Activated CD4-positive, alpha-beta T cell treated with anti-CD3 and anti-CD28 coated beads, Interleukin-2, amount 50 U/mL, for 1 hour (primary cell): ENCODE results near the gene SECISBP2.

Experiments
- DNase-seq: peaks from one replicate; pipeline ENCODE4 v3.0.0-alpha.2; 2020

Gene SECISBP2

DNA sequence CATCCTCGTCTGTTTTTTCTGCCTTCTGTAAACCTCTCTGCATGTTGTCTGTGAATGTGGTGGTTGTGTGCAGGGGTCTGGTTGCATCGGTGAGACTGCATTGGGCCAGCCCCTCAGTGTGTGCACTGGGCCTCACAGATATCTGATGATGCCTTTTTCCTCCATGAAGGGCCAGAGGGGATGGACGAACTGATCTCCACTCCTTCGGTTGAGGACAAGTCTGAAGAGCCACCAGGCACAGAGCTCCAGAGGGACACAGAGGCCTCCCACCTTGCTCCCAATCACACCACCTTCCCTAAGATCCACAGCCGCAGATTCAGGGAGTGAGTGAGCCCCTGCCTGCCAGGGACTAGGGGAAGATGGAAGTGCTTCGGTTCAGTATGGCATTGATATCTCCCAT, 31.3 kb downstream of the SECISBP2 start:
- DNase-seq = no peak

- no peak for DNase-seq
These were observed 32.8 kb downstream of the SECISBP2 start for GRCh38 chr9:89350988-89351557.

DNA sequence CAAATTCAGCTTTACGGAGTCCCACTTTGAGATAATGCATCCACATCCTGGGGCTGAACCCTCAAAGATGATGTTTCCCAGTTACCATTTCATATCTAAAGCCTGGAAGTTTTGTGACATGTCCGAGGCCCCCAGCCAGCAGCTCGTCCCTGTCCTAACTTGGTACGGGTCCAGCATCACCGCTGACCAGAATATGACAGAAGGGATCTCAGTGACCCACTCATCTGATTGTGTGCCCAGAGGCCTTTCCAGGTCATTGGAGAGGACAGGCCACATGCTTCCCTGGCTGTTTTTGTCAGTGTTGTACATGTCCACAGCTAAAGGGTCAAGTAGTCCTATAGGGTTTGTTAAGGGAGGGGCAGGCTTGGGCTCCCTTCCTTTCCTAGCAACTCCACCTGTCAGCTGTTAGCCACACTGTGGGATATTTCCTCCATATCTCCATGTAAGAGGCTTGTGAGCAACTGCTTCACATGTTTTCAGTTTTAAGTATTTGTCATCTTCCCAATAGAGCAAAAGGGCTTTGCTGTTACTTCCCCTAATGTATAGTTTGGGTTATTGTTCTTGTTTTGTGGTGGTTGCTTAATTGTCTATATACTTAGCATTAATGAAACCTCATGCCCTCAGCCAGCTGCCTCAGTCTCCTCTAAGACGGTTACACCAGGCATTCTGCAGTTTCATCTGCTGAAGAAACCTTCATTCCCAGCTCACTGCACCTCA, 33.4 kb downstream of the SECISBP2 start:
- DNase-seq = no peak

- no peak for DNase-seq
These were observed 34.2 kb downstream of the SECISBP2 start for GRCh38 chr9:89352451-89352850.

DNA sequence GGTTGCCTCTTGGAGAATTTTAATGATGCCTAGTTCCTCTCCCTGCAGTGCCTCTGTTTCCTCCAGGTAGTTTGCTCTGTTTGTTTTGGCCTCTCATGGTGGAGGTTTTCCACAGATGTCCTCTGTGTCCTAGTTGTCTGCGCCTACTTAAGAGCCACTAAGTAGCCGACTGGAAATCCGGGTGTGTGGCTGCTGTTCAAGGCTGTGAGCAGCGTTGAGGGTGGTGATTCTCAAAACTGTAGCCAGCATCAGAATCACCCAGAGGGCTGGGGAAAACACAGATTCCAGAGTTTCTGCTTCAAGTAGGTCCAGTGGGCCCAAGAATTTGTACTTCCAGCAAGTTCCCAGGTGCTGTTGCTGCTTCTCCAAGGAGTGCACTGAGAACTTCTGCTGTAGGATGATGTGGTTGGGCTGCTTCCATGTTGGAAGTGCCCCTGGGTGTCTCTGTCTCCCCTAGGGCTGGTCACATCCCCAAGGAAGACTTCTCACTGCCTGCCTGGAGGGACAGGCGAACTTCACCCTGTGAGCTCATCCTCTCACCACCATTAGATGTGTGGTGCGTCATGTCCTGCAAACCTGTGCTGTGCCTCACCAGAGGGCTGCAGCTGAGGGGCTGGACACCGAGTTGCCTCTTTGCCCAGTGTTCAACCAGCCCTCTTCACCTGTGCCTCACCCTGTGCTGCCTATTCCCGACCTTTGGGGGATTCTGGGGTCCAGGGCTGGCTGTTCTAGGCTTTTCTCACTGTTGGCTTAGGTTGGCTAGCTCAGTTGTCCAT, 34.8 kb downstream of the SECISBP2 start:
- DNase-seq = no peak

- DNase-seq = no peak
These were observed 35.7 kb downstream of the SECISBP2 start for GRCh38 chr9:89353989-89354388.

- DNase-seq = no peak
These were observed 36.2 kb downstream of the SECISBP2 start for GRCh38 chr9:89354471-89354870.

GRCh38 chr9:89356782-89357181, 38.5 kb downstream of the SECISBP2 start:
- DNase-seq = no peak

DNA sequence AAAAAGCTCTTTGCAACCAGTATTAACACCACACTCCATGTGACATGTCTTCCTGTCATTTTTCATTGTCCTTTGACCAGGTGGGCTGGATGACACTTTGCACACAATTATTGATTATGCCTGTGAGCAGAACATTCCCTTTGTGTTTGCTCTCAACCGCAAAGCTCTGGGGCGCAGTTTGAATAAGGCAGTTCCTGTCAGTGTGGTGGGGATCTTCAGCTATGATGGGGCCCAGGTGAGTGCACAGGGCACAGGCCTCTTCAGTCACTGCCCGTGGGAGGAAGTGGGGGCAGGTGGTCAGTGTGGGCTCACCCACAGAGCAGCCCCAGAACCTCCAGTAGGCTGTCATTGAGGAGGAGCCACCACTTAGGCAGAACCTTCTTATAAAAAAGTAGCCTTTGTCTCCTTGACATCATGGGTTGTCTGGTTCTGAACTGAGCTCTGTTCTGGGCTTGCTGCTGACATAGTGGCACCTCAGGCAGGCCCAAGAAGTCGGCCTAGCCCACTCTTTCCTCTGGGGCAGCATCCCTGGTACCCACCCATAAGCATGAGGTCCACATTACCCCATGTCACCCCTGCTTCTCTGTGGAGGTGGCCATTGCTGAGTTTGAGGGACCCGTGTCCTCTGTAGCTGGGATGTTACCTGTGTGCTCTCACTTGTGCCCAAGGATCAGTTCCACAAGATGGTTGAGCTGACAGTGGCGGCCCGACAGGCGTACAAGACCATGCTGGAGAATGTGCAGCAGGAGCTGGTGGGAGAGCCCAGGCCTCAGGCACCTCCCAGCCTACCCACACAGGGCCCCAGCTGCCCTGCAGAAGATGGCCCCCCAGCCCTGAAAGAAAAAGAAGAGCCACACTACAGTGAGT, 39.3 kb downstream of the SECISBP2 start:
- DNase-seq = no peak

- no peak for DNase-seq
These were observed 40.1 kb downstream of the SECISBP2 start for GRCh38 chr9:89358376-89358916.

DNA sequence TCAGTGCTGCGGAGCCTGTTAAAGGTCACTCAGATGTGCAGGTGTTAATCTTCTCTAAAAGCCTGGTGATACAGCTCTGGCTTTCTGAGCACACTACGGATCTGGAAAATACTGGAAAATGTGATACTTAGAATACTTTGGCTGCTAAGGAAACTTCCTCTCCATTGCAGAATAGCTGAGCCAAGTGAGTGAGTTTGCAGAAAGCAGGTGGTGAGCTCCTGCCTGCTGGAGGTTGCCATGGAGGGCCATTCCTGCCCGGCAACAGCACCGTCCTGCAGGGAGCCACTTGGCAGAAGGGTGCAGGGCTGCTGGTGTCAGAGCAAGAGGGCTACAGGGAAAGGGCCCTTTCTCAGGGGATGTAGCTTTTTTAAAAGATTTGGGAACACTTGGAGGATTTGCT, 40.7 kb downstream of the SECISBP2 start:
- no peak for DNase-seq

DNA sequence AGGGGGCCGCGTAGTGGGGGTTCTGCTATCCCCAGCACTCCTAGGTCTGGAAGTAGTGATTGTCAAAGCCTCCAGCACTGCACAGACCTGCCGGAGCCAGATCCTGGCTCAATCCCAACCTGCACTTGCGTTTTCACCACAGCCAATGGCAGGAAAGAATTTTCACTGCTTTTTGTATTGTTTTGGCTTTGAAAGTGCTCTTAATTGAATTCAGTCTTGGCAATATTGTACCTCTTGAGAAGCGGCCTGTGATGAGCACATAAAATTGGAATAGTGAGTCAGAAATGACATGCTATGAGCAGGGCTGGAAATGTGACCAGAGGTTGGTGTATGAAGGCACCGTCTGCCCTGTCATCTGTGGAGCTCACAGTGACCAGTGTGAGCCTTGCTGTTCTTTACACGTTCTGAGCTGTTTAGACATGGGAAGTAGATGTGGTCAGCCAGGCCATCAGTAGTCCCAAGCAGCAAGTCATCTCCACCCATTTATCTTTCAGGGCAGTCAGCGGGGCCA, 41.5 kb downstream of the SECISBP2 start:
- no peak for DNase-seq

DNA sequence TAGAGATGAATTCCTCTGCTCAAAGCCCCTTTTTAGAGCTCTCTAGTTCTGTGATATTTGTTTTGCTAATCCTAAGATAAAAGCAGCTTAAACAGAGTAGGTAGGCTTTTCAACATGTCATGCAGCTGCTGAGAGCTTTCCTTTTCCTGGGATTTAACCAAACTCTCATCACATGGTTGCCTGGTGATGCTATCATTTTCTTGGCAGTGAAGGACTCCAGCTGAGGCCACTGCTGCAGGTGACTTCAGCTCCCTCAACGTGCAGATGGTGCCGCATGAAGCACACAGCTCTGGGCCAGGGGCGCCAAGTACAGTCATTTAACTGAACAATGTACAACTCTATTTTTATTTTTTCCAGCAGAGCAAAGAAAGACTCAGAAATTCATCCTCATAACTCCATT, 42.2 kb downstream of the SECISBP2 start:
- no peak for DNase-seq

DNA sequence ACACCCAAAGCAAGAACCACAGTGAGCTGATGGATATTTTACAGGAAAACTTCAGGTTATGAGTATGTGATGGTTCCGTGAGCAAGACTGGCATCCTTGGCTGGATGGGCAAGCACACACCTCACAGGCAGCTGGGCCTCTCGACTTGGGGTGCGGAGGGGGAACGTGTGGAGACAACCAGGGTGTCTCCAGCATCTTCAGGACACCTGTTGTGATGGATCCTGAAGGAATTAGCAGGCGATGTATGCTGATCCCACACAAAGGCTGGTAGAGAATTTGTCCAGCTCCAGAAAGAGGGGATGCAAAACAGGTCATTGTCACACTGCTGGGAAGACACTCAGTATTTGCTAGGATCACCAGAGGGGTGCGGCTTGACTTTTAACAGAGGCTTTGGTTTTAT, 42.7 kb downstream of the SECISBP2 start:
- DNase-seq = no peak

DNA sequence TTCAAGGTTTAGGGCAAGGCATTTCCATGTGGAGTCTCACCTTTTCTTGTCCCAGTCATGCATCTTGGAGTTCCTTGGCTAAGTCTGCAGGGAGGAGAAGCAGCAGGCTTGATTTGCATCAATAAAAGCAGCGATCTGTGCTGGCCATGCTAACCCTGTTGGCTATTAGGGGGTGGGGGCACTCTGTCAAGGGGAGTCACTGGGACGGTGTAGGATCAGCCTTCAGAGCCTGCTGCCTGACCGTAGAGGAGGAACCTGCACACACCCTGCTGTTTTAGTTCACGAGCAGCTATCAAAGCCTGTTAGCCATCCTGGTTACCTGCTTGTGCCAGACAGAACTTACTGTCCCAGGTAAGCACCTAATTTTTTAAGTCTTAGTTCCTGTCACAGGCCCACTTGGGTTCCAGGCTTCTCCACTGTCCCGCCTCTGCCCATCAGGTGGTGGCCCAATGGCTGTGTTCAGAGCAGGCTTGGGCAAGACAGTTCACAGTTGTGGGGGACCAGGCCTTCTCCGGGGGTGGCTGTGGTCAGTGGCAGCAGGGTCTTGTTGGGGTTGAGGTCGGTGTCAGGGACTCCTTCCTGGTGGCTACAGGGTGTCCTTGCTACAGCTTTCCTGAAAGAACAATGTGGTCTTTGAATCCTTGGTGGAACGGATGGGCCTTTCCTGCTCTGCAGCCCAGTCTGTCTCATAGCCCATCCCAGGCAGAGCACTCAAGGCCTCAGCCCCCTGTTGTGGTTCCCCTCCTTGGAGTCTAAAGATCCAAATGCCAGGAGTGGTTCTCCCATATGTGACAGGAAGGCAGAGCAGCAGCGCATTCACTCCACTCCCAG, 43.7 kb downstream of the SECISBP2 start:
- no peak for DNase-seq

DNA sequence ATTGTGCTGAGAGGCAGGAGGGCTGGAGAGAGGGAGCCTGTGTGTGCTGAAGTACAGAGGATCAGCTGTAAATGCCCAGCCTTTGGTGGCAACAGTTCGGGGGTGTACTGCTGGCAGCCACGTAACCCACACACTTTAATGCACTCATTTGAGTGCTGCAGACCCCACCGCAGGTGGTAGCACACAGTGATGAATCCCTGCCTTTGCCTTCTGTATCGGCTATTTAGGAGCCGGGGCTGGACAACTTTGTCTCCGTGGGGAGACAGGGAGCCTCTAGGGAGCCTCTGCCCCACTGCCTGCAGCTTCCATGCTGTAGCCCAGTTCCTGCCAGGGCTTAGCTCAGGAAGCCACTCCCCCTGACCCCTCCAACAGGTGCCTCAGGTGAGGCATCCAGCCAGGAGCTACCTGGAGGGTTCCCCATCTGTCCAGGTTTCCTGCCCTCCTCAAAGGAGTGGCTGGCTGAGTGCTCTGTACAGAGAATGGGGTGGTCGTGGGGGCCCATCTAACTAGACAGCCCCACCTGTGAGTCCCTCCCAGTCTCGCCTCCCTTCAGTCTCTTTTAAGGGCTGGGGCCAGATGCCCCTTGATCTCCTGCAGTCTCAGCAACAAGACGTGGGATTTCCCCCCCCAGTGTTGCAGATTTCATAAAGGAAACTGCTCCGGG, 44.5 kb downstream of the SECISBP2 start:
- no peak for DNase-seq

- no peak for DNase-seq
These were observed 45.0 kb downstream of the SECISBP2 start for GRCh38 chr9:89363311-89363670.

- no peak for DNase-seq
These were observed 45.8 kb downstream of the SECISBP2 start for GRCh38 chr9:89363921-89364665.

DNA sequence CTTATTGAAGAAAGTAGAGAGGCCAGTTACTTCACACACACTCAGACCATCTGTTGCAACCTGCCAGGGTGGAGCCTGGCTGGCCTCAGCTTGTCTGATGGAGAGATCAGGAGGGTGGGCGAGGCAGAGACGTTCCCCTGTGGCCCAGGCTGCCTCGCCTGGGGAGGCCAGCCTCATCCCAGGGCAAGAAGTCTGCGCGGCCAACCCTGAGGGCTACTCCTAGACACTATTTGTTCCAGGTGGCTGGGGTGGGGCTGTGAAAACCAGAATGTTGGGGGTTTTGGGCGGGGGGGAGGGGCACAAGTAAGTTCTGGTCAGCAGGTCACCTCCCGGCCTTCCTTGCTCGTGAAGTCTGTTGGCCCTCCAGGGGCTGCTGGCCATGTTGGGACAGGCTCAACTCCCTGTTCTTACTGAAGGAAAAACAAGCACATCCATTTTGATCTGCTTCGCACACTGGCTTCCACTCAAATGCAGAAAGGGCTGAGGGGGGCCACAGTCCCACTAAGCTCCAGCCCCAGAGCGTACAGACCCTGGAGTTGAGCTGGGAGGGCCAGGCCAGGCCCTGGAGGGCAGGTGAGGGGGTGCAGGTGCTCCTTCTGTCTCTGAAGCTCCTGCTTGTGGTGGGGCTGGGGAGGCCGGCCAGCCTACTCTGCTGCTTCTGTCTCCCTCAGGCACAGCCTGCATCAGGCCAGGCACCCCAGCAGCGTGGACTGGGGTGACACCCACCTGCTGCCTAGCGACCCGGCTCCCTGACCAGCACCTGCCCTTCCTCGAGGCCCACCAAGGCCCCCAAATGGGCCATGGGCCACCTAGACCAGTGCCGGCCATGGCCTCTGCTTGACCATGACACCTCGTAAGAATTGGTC, 46.6 kb downstream of the SECISBP2 start:
- no peak for DNase-seq

DNA sequence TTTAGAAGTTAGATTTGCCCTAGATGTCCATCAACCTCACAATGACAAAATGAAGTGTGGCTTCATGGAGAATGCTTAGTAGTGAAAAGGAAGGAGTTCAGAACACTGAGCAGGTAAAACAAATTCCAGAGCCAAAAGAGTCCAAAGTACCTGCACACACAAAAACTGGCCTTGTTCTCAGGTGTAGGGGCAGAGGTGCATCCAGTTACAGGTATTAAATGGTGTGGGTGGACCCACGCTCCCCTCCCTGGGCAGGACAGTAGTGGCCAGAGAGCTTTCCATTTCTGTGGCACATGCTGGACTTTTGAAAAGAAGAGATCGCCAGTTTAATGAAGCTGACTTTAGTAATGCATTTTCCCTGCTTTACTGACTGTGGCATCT, 47.2 kb downstream of the SECISBP2 start:
- DNase-seq = no peak
